Measurements from ENCODE around the gene UCK1. TPM values are rescaled to one million over a fixed set of nuclear protein-coding genes. Genes with fewer than 3 reads are reported as not detected.

UCK1 gene
- total and polyA plus RNA-seq, 2 of the 13 experiments (the other 11 are each of a cell fraction or from before 2014, with no cell fraction given), result 11.0 to 24.1 TPM

- TF ChIP-seq ZNF281 (CRISPR knock-in tag; IDR thresholded peaks at IDR 0.05; ENCODE audit: borderline replicate concordance), result peak; percentile 33; the same call in 1 of the 2 replicates
- peak; percentile 85 for TF ChIP-seq HDAC2 (CRISPR knock-in tag; IDR thresholded peaks at IDR 0.05)
- TF ChIP-seq DRAP1 (CRISPR knock-in tag; IDR thresholded peaks at IDR 0.05), result no peak
- no peak for TF ChIP-seq ZBTB46 (CRISPR knock-in tag; IDR thresholded peaks at IDR 0.05; ENCODE audit: borderline replicate concordance)
- no peak for TF ChIP-seq USF2 (IDR thresholded peaks at IDR 0.05; ENCODE audit: low read depth, low read length)
- TF ChIP-seq USF2 (CRISPR knock-in tag; IDR thresholded peaks at IDR 0.05; ENCODE audit: borderline replicate concordance), result no peak
- TF ChIP-seq HOXA9 (CRISPR knock-in tag; IDR thresholded peaks at IDR 0.05; ENCODE audit: borderline replicate concordance), result no peak; the same call in 1 of the 2 replicates
- no peak for TF ChIP-seq ZSCAN12 (CRISPR knock-in tag; IDR thresholded peaks at IDR 0.05)
- TF ChIP-seq ZNF781 (CRISPR knock-in tag; IDR thresholded peaks at IDR 0.05; ENCODE audit: borderline replicate concordance, not compliant biosample characterization), result no peak
- no peak for TF ChIP-seq ATF5 (CRISPR knock-in tag; IDR thresholded peaks at IDR 0.05; ENCODE audit: low read depth)
- no peak for TF ChIP-seq ZNF768 (CRISPR knock-in tag; IDR thresholded peaks at IDR 0.05)
- peak; percentile 83 for TF ChIP-seq ZNF691 (CRISPR knock-in tag; IDR thresholded peaks at IDR 0.05; ENCODE audit: borderline replicate concordance, low read depth)
- TF ChIP-seq ZNF737 (CRISPR knock-in tag; IDR thresholded peaks at IDR 0.05; ENCODE audit: borderline replicate concordance), result no peak
- peak; percentile 66; the same call in 1 of the 2 replicates for TF ChIP-seq CSRNP1 (CRISPR knock-in tag; IDR thresholded peaks at IDR 0.05)
- TF ChIP-seq IRF2 (CRISPR knock-in tag; IDR thresholded peaks at IDR 0.05), result peak; percentile 67; the same call in 1 of the 2 replicates
Observed at GRCh38 chr9:131545003-131545785, 14.1 kb upstream of the UCK1 start, which contains the start of gene PRRT1B (continued).

All from HepG2 (cell line).